Head of caudate nucleus (tissue), 42 donors: ENCODE measurements around the gene ABCA5.
"Not testable (repeated sequence)": the region's sequence is repeated elsewhere in the genome, so short reads cannot be mapped to it uniquely, and the experiment has no call there.

Experiments
- DNase-seq, 42 donors: peaks; one replicate each; pipeline versions ENCODE4 v3.0.0 to v3.0.0-alpha.2; 2020 to 2021; ENCODE audit warnings: mixed read lengths in 7 of 42
- intact Hi-C: fragments of 100-400 bp; cut with DNase I; formaldehyde crosslinking; loops from one replicate; pipeline ENCODE4 v1.15.0; 2022

Gene ABCA5

DNA sequence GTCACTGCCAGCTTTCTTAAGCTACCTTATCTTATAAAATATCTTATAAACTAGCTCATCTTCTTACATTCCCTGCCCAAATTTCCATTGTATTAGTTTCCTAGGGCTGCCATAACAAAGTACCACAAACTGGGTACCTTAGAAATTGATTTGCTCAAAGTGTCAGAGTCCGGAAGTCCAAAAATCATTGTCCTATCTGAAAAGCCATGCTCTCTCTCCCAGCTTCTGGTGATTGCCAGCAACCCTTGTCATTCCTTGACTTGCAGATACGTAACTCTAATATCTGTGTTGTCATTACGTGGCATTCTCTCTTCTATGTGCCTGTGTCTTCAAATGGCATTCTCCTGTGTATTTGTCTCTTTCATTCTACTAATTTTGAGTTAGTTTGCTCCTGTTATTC, 96.0 kb downstream of the ABCA5 start:
- DNase-seq: no peak
- intact Hi-C loops: no loop called here

DNA sequence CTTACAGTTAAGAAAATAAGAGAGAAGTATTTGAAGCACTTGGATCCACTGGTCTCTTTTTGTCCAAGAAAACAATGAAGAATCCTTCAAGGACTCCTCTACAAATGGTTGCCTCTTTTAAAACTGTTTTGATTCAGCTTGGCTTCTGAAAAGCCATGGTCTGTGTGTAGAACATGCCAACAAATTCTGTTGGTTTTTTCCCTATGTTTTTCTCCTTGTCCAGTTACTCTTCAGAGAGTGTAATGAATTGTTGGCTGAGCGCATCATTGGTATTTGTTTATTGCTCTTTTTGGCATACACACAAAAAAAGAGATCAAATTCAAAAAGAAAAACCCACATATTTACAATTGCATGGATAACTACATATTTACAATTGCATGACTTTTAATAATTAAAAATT, 98.4 kb downstream of the ABCA5 start, which contains the start of gene ABCA10:
Gene ABCA10, minus strand, starts transcription at position 249 of the 400 bp plus-strand sequence. CDS start 3,466 bp downstream, outside the sequence.
- intact Hi-C loops: no loop called here
- DNase-seq: no peak

DNA sequence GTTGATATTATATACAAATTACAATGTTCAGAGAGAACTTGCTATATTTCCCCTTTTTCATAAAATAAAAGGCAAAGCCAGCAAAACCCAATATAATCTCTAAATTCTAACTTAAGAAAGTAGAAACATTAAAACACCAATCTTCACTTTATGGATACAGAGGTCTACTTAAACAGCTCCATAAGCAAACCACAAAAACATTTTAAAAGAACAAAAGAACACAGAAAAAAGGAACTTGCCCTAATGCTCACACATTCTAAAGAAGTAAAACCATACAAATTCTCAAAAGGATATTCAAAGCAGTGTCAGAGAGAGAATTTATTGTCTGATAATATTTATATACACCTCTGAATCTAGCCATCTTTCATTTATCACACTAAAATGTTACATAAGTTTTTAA, 98.9 kb downstream of the ABCA5 start:
- intact Hi-C loops: no loop called here
- DNase-seq: no peak

- DNase-seq: no peak
- intact Hi-C loops: no loop called here
Observed at GRCh38 chr17:69227541-69227940, 99.4 kb downstream of the ABCA5 start.

DNA sequence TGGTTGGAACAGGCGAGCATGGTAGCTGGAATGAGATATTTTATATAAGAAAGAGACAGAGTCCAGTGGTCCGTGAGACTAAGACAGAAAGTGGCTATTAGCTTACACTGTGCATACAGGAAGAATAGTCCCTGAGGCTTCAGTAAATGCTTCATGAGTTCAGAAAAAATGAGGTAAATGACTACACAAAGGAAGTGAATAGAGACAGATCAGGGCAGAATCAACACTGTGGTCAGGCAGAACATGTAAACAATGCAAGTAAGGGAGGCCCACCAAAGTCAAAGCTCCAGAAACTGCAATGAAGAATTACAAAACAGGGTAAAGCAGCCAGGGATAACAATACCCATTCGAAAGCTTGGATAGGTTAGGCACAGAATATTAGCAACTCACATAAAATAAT, 103.1 kb downstream of the ABCA5 start:
- DNase-seq: no peak
- intact Hi-C loops: no loop called here

DNA sequence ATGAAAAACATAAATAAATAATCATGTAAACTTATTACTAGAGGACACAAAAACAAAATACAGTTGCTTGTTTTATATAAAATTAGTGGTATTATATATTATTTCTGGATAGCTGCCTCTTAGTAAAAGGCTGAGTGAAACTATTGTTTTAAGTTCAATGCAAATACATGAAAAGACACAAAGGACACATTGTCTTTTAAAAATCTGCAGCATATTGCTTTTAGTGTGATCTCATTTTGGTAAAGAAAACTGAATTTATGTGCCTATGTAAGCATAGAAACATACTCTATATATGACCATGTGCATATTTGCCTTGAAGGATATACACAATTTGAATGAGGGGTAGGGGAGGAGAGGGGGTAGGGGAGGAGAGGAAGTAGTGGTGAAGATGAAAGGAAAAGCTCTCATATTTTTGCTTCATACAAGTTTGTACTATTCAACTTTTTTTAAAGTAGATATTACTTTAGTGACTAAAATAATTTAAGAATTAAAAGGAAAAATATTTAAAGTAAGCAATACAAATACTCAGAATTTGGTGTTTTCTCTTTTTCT, 104.2 kb downstream of the ABCA5 start:
- intact Hi-C loops: no loop called here
- DNase-seq: no peak

- intact Hi-C loops: no loop called here
- DNase-seq: no peak
Observed at GRCh38 chr17:69220098-69220497, 106.8 kb downstream of the ABCA5 start.

DNA sequence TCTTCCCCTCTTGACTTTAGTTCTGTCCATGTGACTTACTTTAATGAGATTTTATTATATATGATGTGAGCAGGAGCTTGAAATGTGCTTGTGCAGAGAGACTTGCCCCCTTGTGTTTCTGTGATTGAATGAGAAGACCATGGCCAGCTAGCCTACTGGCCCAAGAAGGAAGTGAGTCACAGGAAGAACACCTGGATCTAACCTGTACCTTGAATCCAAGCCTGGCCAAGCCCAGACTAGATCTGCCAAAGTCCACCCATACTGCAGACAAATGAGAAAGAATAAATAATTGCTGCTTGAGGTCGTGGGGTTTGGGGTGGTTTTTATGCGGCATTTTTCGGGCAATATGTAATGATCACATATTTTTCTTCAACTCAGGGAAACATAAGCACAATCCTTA, 107.9 kb downstream of the ABCA5 start:
- intact Hi-C loops: no loop called here
- DNase-seq: no peak

DNA sequence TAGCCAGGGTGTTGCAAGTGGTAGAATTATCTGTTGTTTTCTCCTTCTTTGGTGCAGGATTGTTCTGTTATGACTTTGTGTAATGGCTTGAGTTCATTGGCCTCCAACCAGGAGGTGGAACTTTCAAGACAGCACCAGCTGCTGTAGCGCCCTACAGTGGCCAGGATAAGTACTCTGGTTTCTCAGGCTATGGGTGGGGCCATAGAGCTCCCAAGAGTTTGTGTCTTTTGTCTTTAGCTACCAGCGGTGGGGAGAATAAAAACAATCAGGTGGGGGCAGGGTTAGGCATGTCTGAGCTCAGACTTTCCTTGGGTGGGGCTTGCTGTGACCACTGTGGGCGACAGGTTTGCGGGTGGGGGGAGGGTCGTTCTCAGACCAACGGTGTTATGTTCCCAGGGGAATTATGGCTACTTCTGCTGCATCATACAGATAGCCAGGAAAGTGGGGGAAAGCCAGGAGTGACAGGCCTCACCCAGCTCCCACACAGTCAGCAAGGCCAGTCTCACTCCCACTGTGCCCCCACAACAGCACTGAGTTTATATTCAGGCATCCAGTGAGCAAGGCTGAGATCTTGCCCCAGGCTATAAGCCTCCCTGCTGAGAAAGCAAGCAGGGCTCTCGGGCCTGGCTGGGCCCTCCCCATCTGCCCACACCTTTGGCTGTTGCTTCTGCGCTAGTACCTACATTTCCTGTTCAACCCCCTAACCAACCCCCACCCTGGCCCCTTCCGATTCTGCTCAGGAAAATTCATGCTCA, 113.7 kb downstream of the ABCA5 start:
- intact Hi-C loops: no loop called here
- no peak for DNase-seq

DNA sequence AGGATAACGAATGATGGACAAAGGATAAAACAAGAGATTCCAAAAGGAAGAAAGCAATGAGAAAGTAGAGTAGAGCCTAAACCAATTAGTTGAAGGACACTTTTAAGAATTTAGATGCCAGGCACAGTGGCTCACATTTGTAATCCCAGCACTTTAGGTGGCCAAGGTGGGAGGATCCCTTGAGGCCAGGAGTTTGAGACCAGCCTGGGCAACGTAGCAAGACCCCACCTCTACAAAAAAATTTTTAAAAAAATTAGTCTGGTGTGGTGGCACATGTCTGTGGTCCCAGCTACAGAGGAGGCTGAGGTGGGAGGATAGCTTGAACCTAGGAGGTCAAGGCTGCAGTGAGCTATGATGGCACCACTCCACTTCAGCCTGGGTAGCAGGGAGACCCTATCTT, 118.3 kb downstream of the ABCA5 start:
- no peak for DNase-seq
- intact Hi-C loops: no loop called here

DNA sequence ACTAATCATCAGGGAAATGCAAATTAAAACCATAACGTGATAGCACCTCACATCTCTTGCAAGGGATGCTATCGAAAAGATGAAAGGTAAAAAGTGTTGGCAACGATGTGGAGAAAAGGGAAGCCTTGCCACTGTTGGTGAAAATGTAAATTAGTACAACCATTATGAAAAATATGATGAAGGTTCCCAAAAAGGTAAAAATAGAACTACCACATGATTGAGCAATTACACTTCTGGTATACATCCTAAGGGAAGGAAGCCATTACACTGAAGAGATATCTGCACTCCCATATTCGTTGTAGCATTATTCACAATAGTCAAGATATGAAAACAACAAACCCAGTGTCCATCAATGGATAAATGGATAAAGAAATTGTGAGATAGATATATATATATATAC, 119.8 kb downstream of the ABCA5 start:
- no peak for DNase-seq
- intact Hi-C loops: no loop called here

GRCh38 chr17:69198238-69198637, 128.7 kb downstream of the ABCA5 start:
- no peak for DNase-seq
- intact Hi-C loops: no loop called here

- intact Hi-C loops: not testable (repeated sequence)
Observed at GRCh38 chr17:69196105-69196653, 130.8 kb downstream of the ABCA5 start.

More at GRCh38 chr17:69196105-69196653, 130.8 kb downstream of the ABCA5 start:
- not testable (repeated sequence) for DNase-seq
